GM18499 (cell line): ENCODE measurements around the gene MACO1.

Source experiments
- ATAC-seq: cut with Tn5 transposase; IDR thresholded peaks from one replicate; pipeline ENCODE4 v1.9.1; 2021; ENCODE audit warnings: moderate number of reproducible peaks; ENCODE audit not compliant: insufficient read depth, unreplicated experiment

The MACO1 gene

GRCh38 chr1:25538191-25538767, 107.6 kb downstream of the MACO1 start:
- no peak for ATAC-seq

- ATAC-seq = no peak
These were observed 110.1 kb downstream of the MACO1 start for GRCh38 chr1:25540750-25541342.

GRCh38 chr1:25541425-25541824, 110.7 kb downstream of the MACO1 start:
- no peak for ATAC-seq

- no peak for ATAC-seq
These were observed 111.4 kb downstream of the MACO1 start for GRCh38 chr1:25541889-25542658.

DNA sequence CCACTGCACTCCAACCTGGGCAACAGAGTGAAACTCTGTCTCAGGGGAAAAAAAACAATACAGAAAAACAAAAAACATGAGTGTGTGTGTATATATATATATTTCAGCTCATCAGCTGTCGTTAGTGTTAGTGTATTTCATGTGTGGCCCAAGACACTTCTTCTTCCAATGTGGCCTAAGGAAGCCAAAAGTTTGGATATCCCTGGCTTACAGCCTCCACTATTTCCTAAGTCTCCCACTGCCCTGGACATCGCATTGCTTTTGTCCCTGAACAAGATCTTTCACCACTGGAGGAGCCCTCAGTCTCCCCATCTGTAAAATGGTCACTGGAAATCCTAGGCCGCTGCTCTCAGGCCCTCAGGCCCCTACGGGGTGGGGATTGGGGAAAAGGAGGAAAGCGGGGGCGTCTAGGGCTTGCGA, 112.3 kb downstream of the MACO1 start:
- ATAC-seq = no peak

- no peak for ATAC-seq
These were observed 112.9 kb downstream of the MACO1 start, which contains the start of gene LDLRAP1 for GRCh38 chr1:25543425-25544242. Gene LDLRAP1, plus strand, starts transcription at chr1:25543606. Its CDS starts 93 bp downstream, at chr1:25543699.

DNA sequence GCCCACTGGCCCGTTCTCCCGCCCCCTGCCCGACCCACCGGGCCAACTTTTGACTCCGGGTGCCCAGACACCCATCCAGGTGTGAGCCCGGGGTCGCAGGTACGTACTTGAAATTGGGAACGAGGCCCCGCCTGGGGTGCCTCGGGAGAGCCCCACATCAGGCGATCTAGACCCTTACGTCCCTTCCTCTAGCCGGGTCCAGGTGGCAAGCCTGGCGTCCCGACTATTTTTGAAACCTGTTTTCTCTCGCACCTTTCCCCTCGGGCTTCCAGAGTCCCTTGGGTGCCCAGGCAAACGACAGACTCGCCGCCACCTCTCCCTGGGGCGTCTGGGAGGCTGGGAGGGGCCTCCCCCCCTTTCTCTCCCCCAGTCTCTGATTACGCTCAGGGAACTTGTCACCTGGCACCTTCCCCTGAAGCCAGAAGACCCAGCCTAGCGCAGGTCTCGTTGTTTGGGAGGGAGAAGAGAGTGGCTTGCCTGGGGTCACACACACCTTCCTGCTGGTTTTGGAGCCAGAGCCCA, 113.6 kb downstream of the MACO1 start:
- no peak for ATAC-seq

DNA sequence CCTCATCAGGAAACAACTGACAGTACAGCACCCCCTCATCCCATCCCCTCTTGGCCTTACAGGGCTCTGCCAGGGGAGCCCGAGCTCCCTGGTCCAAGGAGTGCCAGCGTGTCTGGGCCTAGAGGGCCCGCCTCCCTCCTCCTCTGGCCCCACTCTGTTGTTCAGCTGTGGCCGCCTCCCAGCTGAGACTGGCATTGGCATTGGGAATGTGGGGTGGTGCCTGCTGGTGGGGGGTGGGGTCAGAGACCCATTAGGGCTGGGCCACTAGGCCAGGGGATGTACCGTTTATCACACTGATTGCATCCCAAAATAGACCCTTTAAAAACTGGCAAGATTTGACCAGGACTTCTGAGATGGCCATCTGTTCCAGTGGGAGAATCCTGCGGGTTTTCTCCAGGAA, 114.1 kb downstream of the MACO1 start:
- ATAC-seq = no peak

DNA sequence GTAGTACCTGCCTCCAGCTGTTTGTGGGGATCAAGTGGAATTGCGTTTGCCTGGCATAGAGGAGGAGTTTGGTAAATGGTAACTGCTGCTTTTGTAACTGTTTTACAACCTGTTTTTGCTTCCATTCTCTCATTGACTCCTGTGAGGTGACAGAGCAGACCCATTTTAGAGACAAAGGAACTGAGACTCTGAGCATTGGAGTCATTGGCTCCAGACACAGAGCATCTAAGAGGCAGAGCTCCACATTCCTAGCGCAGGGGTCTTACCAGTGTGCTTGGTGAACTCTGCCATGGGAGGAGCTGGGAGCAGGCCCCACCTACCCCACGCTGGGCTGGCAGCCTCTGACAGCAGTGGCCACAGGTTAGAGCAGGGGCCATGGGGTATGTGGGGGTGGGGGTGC, 115.1 kb downstream of the MACO1 start:
- no peak for ATAC-seq

GRCh38 chr1:25546193-25546592, 115.5 kb downstream of the MACO1 start:
- no peak for ATAC-seq

GRCh38 chr1:25548601-25549000, 117.9 kb downstream of the MACO1 start:
- no peak for ATAC-seq

GRCh38 chr1:25549273-25550154, 118.8 kb downstream of the MACO1 start:
- no peak for ATAC-seq
